H9 (cell line): Measurements from ENCODE around the gene GRHPR. TPM values are rescaled to one million over a fixed set of nuclear protein-coding genes. Genes with fewer than 3 reads are reported as not detected.

Source experiments
- DNase-seq: peaks from one replicate; pipeline ENCODE4 v3.0.0-alpha.2; 2017
- H2AFZ ChIP-seq: one replicate; pipeline ENCODE4 v1.6.1; 2013; ENCODE audit warnings: mild to moderate bottlenecking, low read length, control low read depth, moderate library complexity
- H2AK5ac ChIP-seq: 2 replicates; pipeline ENCODE4 v1.6.1; 2013; ENCODE audit warnings: low read length, control low read depth, mixed read lengths; ENCODE audit not compliant: insufficient read length
- H2BK120ac ChIP-seq: one replicate; pipeline ENCODE4 v1.6.1; 2013; ENCODE audit warnings: low read depth, mild to moderate bottlenecking, low read length, control low read depth, inconsistent platforms; ENCODE audit not compliant: poor library complexity, severe bottlenecking
- H2BK12ac ChIP-seq: 2 replicates; pipeline ENCODE4 v1.6.1; 2013; ENCODE audit warnings: low read length, control low read depth, mixed read lengths, low read depth; ENCODE audit not compliant: insufficient read length
- H2BK15ac ChIP-seq: 2 replicates; pipeline ENCODE4 v1.6.1; 2013; ENCODE audit warnings: low read depth, low read length, control low read depth
- H2BK20ac ChIP-seq: one replicate; pipeline ENCODE4 v1.6.1; 2013; ENCODE audit warnings: low read depth, mild to moderate bottlenecking, low read length, control low read depth, inconsistent platforms; ENCODE audit not compliant: poor library complexity, severe bottlenecking
- H2BK5ac ChIP-seq: 2 replicates; pipeline ENCODE4 v1.6.1; 2013; ENCODE audit warnings: low read length, control low read depth, mixed read lengths; ENCODE audit not compliant: insufficient read length
- H3K14ac ChIP-seq: 2 replicates; pipeline ENCODE4 v1.6.1; 2013; ENCODE audit warnings: low read length, control low read depth; ENCODE audit not compliant: insufficient read depth
- H3K18ac ChIP-seq: 2 replicates; pipeline ENCODE4 v1.6.1; 2013; ENCODE audit warnings: low read depth, mild to moderate bottlenecking, mixed read lengths, low read length, control low read depth; ENCODE audit not compliant: insufficient read length
- H3K23ac ChIP-seq: 2 replicates; pipeline ENCODE4 v1.6.1; 2013; ENCODE audit warnings: low read length, control low read depth, mixed read lengths, low read depth; ENCODE audit not compliant: insufficient read length
- H3K23me2 ChIP-seq: 2 replicates; pipeline ENCODE4 v1.6.1; 2013; ENCODE audit warnings: low read depth, mild to moderate bottlenecking, mixed read lengths, low read length, control low read depth; ENCODE audit not compliant: insufficient read length, poor library complexity, severe bottlenecking
- H3K27ac ChIP-seq: 2 replicates; pipeline ENCODE4 v1.5.1; 2013; ENCODE audit warnings: low read length, control low read depth, mixed read lengths, low read depth; ENCODE audit not compliant: insufficient read length
- H3K27me3 ChIP-seq: 2 replicates; pipeline ENCODE4 v1.6.1; 2013; ENCODE audit warnings: low read length, control low read depth, inconsistent platforms; ENCODE audit not compliant: insufficient read depth
- H3K4ac ChIP-seq: 2 replicates; pipeline ENCODE4 v1.6.1; 2013; ENCODE audit warnings: low read depth, mild to moderate bottlenecking, control low read depth, inconsistent platforms, low read length, moderate library complexity
- H3K4me1 ChIP-seq: 2 replicates; pipeline ENCODE4 v1.6.1; 2013; ENCODE audit warnings: low read length, control low read depth, inconsistent platforms; ENCODE audit not compliant: insufficient read depth
- H3K4me2 ChIP-seq: 2 replicates; pipeline ENCODE4 v1.6.1; 2013; ENCODE audit warnings: low read length, control low read depth, mixed read lengths; ENCODE audit not compliant: insufficient read length, insufficient read depth
- H3K56ac ChIP-seq: 2 replicates; pipeline ENCODE4 v1.6.1; 2013; ENCODE audit warnings: low read depth, mild to moderate bottlenecking, mixed read lengths, low read length, control low read depth; ENCODE audit not compliant: insufficient read length
- H3K79me1 ChIP-seq: 2 replicates; pipeline ENCODE4 v1.6.1; 2013; ENCODE audit warnings: low read depth, mild to moderate bottlenecking, moderate library complexity, low read length, control low read depth, inconsistent platforms; ENCODE audit not compliant: insufficient read depth, poor library complexity, severe bottlenecking
- H3K79me2 ChIP-seq: 2 replicates; pipeline ENCODE4 v1.6.1; 2013; ENCODE audit warnings: low read length, control low read depth, inconsistent platforms; ENCODE audit not compliant: insufficient read depth
- H3K9ac ChIP-seq: 2 replicates; pipeline ENCODE4 v1.6.1; 2013; ENCODE audit warnings: low read length, control low read depth, mixed read lengths; ENCODE audit not compliant: insufficient read length; ENCODE audit errors: extremely low read depth
- H3K9me3 ChIP-seq: one replicate; pipeline ENCODE4 v1.6.1; 2013; ENCODE audit warnings: low read depth, low read length, inconsistent platforms; ENCODE audit not compliant: control insufficient read depth
- H3T11ph ChIP-seq: one replicate; pipeline ENCODE4 v1.6.1; 2013; ENCODE audit warnings: mild to moderate bottlenecking, low read length, control low read depth, inconsistent platforms
- H4K20me1 ChIP-seq: one replicate; pipeline ENCODE4 v1.6.1; 2013; ENCODE audit not compliant: control insufficient read depth, insufficient read length, insufficient read depth
- H4K5ac ChIP-seq: 2 replicates; pipeline ENCODE4 v1.6.1; 2013; ENCODE audit warnings: low read depth, mild to moderate bottlenecking, mixed read lengths, low read length, control low read depth; ENCODE audit not compliant: insufficient read length
- H4K8ac ChIP-seq: replicated peaks from 2 replicates; pipeline ENCODE4 v1.6.1; 2013; ENCODE audit warnings: low read length, control low read depth, mixed read lengths, low read depth; ENCODE audit not compliant: insufficient read length
- H4K91ac ChIP-seq: 2 replicates; pipeline ENCODE4 v1.6.1; 2013; ENCODE audit warnings: low read depth, mild to moderate bottlenecking, moderate library complexity, mixed read lengths, low read length, control low read depth; ENCODE audit not compliant: insufficient read length
- H3K27ac Mint-ChIP-seq, 3 experiments: 2 replicates in 2 of 3; 3 replicates in 1 of 3; pipeline ENCODE4 v1.8.0; 2020 to 2021; ENCODE audit warnings: mixed read lengths in 3 of 3, mild to moderate bottlenecking in 1 of 3, moderate library complexity in 1 of 3
- H3K27me3 Mint-ChIP-seq: 2 replicates; pipeline ENCODE4 v1.8.0; 2021; ENCODE audit warnings: low read depth, mild to moderate bottlenecking, moderate library complexity, mixed read lengths
- H3K36me3 Mint-ChIP-seq, 3 experiments: 2 replicates in 2 of 3; 3 replicates in 1 of 3; pipeline ENCODE4 v1.8.0; 2020 to 2021; ENCODE audit warnings: low read depth in 3 of 3, mixed read lengths in 3 of 3; ENCODE audit not compliant: insufficient read depth in 1 of 3
- H3K4me1 Mint-ChIP-seq, 2 experiments: 2 replicates each; pipeline ENCODE4 v1.8.0; 2020; ENCODE audit warnings: mixed read lengths in 2 of 2
- H3K4me3 Mint-ChIP-seq, 2 experiments: 2 replicates in 1 of 2; 3 replicates in 1 of 2; pipeline ENCODE4 v1.8.0; 2020 to 2021; ENCODE audit warnings: mild to moderate bottlenecking in 2 of 2, mixed read lengths in 2 of 2, moderate library complexity in 1 of 2
- H3K9me3 Mint-ChIP-seq, 2 experiments: 2 replicates in 1 of 2; 3 replicates in 1 of 2; pipeline ENCODE4 v1.8.0; 2020; ENCODE audit warnings: mild to moderate bottlenecking in 2 of 2, mixed read lengths in 2 of 2, moderate library complexity in 1 of 2
- WGBS: extraction: QIAGEN DNeasy Blood & Tissue Kit; methylation state at CpG from one replicate; pipeline ENCODE4 v1.1.7; 2013; ENCODE audit warnings: missing lambda C conversion rate, low lambda C conversion rate, mixed read lengths; ENCODE audit not compliant: insufficient read length; ENCODE audit errors: extremely low coverage; 5-methylcytosine and 5-hydroxymethylcytosine counted together
- total RNA-seq: library from RNA; stranded (reverse); gene quantifications from 2 replicates; pipeline ENCODE4 v1.2.1, GENCODE V29; 2021
- TF ChIP-seq, protein P1 (sequence below): fragments of 200-600 bp; sonication (generic); conservative IDR thresholded peaks from 3 replicates; pipeline ENCODE4 v1.8.0; 2021; ENCODE audit warnings: antibody characterized with exemption, mild to moderate bottlenecking

Gene GRHPR
- total RNA-seq, 1 experiment from 2014 or later: 97.9 TPM

- Mint-ChIP-seq H3K9me3 (no peaks in the 10 kb centered on the region), H3K27ac (no peak overlapping the region; a peak in 1 of 7 replicates), H3K36me3 (0 out of 7 replicates have a peak, but pooled peaks cover 0 to 3% (median 0%) of the 10 kb centered on the region in 3 experiments), H3K27me3 (no peaks in the 10 kb centered on the region), H3K4me3 (no peak overlapping the region), H3K4me1 (peaks cover 3% of the 10 kb centered on the region in 2 experiments; a peak in 1 of 4 replicates)
- no peak overlapping the region for H2BK5ac ChIP-seq
- H3K79me1 ChIP-seq: no peaks in the 10 kb centered on the region
- H2AK5ac ChIP-seq: no peak overlapping the region
- H3K4ac ChIP-seq: no peak overlapping the region
- no peaks in the 10 kb centered on the region for H3K9me3 ChIP-seq
- no peak overlapping the region for H3K56ac ChIP-seq
- H2BK12ac ChIP-seq: no peak overlapping the region
- H2AFZ ChIP-seq: no peak overlapping the region
- no peak overlapping the region for H3K18ac ChIP-seq
- no peak overlapping the region for H3K27ac ChIP-seq
- no peaks in the 10 kb centered on the region for H3K79me2 ChIP-seq
- H4K91ac ChIP-seq: no peak overlapping the region
- H2BK15ac ChIP-seq: no peak overlapping the region
- no CpG with 5 or more reads among the region's 6 CpGs for WGBS
- H3K9ac ChIP-seq: no peak overlapping the region
- no peak for DNase-seq
- no peaks in the 10 kb centered on the region; the same call in 1 of the 2 replicates for H3K4me1 ChIP-seq
- H4K20me1 ChIP-seq: no peaks in the 10 kb centered on the region
- no peak overlapping the region for H2BK120ac ChIP-seq
- H2BK20ac ChIP-seq: no peak overlapping the region
- H3K23ac ChIP-seq: no peak overlapping the region
- H3K4me2 ChIP-seq: no peak overlapping the region
- no peak overlapping the region for H4K8ac ChIP-seq
- H4K5ac ChIP-seq: no peak overlapping the region
- TF ChIP-seq, protein P1, sequence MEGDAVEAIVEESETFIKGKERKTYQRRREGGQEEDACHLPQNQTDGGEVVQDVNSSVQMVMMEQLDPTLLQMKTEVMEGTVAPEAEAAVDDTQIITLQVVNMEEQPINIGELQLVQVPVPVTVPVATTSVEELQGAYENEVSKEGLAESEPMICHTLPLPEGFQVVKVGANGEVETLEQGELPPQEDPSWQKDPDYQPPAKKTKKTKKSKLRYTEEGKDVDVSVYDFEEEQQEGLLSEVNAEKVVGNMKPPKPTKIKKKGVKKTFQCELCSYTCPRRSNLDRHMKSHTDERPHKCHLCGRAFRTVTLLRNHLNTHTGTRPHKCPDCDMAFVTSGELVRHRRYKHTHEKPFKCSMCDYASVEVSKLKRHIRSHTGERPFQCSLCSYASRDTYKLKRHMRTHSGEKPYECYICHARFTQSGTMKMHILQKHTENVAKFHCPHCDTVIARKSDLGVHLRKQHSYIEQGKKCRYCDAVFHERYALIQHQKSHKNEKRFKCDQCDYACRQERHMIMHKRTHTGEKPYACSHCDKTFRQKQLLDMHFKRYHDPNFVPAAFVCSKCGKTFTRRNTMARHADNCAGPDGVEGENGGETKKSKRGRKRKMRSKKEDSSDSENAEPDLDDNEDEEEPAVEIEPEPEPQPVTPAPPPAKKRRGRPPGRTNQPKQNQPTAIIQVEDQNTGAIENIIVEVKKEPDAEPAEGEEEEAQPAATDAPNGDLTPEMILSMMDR: no peak
- no peaks in the 10 kb centered on the region for H3K27me3 ChIP-seq
- H3T11ph ChIP-seq: no peak overlapping the region
- H3K14ac ChIP-seq: no peak overlapping the region
- no peaks in the 10 kb centered on the region for H3K23me2 ChIP-seq
Measured at GRCh38 chr9:37383393-37383792, 39.1 kb upstream of the GRHPR start.
